Kidney (tissue), 14 donors: ENCODE data around the gene OSCP1. TPM values are rescaled to one million over a fixed set of nuclear protein-coding genes. Genes with fewer than 3 reads are reported as not detected.

Experiments
- DNase-seq, 5 donors: peaks; one replicate each; pipeline ENCODE4 v3.0.0-alpha.2; 2013 to 2020
- FAIRE-seq: peaks from 2 replicates; lab custom pipeline; 2012; peaks lifted over from hg19 to GRCh38; lab: Jason Lieb, UNC
- H3K27ac ChIP-seq, 2 donors: one replicate each; pipeline ENCODE4 v1.7.0; 2013; ENCODE audit warnings: low read depth in 2 of 2, low read length in 2 of 2, inconsistent platforms in 1 of 2
- H3K27me3 ChIP-seq: one replicate; pipeline ENCODE4 v1.7.1; 2013; ENCODE audit warnings: low read length, inconsistent platforms; ENCODE audit not compliant: control insufficient read depth, insufficient read depth
- H3K36me3 ChIP-seq, 3 donors: one replicate each; pipeline versions ENCODE4 v1.7.0 to v1.7.1; 2013; ENCODE audit warnings: low read length in 3 of 3, control low read depth in 1 of 3, inconsistent platforms in 1 of 3; ENCODE audit not compliant: insufficient read depth in 3 of 3, control insufficient read depth in 2 of 3
- H3K4me1 ChIP-seq, 3 donors: one replicate each; pipeline versions ENCODE4 v1.7.0 to v1.7.1; 2013; ENCODE audit warnings: low read length in 3 of 3, inconsistent platforms in 1 of 3, low read depth in 1 of 3; ENCODE audit not compliant: control insufficient read depth in 2 of 3, insufficient read depth in 2 of 3
- H3K4me3 ChIP-seq, 3 donors: one replicate each; pipeline versions ENCODE4 v1.7.0 to v1.8.1; 2013; ENCODE audit warnings: low read length in 3 of 3, control low read depth in 1 of 3, inconsistent platforms in 1 of 3
- H3K9ac ChIP-seq, 3 donors: one replicate each; pipeline versions ENCODE4 v1.7.0 to v1.7.1; 2013; ENCODE audit warnings: low read length in 3 of 3, control low read depth in 1 of 3, inconsistent platforms in 1 of 3
- H3K9me3 ChIP-seq, 3 donors: one replicate each; pipeline versions ENCODE4 v1.7.0 to v1.7.1; 2013; ENCODE audit warnings: low read length in 3 of 3, control low read depth in 1 of 3, inconsistent platforms in 1 of 3; ENCODE audit not compliant: control insufficient read depth in 2 of 3, insufficient read depth in 1 of 3
- intact Hi-C: fragments of 100-400 bp; cut with DNase I; formaldehyde crosslinking; loops from one replicate; pipeline ENCODE4 v1.11.1; 2022
- polyA plus RNA-seq: library from polyadenylated mRNA; stranded (reverse); fragments of 350-450 nt; fragmentation: Illumina TruSeq; extraction: RNeasy Lipid Tissue Mini Kit (QIAGEN cat#74804); gene quantifications from one replicate; pipeline ENCODE4 v1.2.3, GENCODE V29; 2014; ENCODE audit warnings: low read depth, low replicate concordance; ENCODE audit not compliant: insufficient read depth
- total RNA-seq: library from RNA; stranded (reverse); fragmentation: NEBNext Ultra II Directional; extraction: Animal tissue kit (Norgen Biotek cat#: 25700); gene quantifications from one replicate; pipeline ENCODE4 v1.2.1, GENCODE V29; 2021
- TF ChIP-seq, protein P1 (sequence below): IDR thresholded peaks from 3 replicates; pipeline ENCODE4 v1.5.1; 2012; ENCODE audit warnings: mild to moderate bottlenecking, moderate library complexity, borderline replicate concordance; ENCODE audit not compliant: insufficient read depth; ENCODE audit errors: extremely low read depth
- donor health status: control.
- donor health status: control.
- donor health status: control.
- donor health status: control.
- donor health status: control.
- donor health status: DM: yes; HTN: yes; CAD: no.
- donor health status: Normal renal cell carcinoma (clear cell type).

The OSCP1 gene
- total and polyA plus RNA-seq, 2 donors from 2014 or later = 22.0 to 27.8 TPM

DNA sequence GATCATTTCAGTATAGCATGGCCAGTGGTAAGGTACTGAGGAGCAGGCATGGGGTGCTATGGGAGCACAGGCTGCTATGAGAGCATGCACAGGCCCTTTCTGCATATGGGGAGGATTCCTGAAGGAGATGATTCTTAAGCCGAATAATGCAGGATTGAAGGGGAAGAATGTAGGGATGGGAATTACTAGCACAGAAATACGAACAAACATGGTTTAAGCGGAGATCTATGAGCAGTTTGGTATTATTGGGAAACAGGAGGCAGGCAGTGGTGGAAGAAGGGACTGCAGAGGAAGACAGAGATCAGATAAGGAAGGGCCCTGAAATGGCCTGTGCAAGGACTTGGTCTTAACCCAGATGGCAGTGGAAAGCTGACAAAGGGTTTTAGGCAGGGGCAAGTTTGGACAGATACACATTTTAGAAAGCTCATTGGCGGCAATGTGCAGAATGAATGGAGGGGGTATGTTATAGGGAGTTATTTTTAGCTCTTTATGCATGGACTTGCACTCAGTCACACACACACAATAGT lies 1.7 kb downstream of the OSCP1 start:
- TF ChIP-seq, protein P1, sequence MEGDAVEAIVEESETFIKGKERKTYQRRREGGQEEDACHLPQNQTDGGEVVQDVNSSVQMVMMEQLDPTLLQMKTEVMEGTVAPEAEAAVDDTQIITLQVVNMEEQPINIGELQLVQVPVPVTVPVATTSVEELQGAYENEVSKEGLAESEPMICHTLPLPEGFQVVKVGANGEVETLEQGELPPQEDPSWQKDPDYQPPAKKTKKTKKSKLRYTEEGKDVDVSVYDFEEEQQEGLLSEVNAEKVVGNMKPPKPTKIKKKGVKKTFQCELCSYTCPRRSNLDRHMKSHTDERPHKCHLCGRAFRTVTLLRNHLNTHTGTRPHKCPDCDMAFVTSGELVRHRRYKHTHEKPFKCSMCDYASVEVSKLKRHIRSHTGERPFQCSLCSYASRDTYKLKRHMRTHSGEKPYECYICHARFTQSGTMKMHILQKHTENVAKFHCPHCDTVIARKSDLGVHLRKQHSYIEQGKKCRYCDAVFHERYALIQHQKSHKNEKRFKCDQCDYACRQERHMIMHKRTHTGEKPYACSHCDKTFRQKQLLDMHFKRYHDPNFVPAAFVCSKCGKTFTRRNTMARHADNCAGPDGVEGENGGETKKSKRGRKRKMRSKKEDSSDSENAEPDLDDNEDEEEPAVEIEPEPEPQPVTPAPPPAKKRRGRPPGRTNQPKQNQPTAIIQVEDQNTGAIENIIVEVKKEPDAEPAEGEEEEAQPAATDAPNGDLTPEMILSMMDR = no peak
- DNase-seq (no peak), FAIRE-seq (no peak)
- no peak overlapping the region for H3K27ac ChIP-seq
- intact Hi-C loops = no loop called here
- H3K9me3 ChIP-seq = no peaks in the 10 kb centered on the region
- no peak overlapping the region for H3K9ac ChIP-seq
- H3K36me3 ChIP-seq = no peaks in the 10 kb centered on the region
- H3K27me3 ChIP-seq = no peaks in the 10 kb centered on the region
- H3K4me1 ChIP-seq = peaks cover 0 to 2% (median 0%) of the 10 kb centered on the region in 3 donors
- no peak overlapping the region for H3K4me3 ChIP-seq

DNA sequence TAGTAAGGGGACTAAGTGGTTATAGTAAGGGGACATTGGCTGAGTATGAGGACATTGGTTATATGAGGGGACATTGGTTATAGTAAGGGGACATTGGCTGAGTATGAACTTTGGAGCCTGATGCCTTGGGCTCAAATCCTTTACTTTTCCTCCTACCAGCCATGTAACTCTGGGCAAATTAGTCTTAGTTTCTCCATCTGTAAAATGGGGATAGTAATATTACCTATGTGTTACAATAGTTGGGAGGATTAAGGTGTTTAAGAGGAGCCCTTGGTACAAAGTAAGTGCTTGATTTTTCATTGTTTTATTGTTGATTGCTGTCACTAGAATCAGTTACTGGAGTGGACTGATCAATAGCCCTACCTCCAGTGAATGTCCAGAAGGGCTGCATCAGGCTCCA lies 2.8 kb downstream of the OSCP1 start:
- H3K9ac ChIP-seq = no peak overlapping the region
- peaks cover 0 to 2% (median 0%) of the 10 kb centered on the region in 3 donors for H3K4me1 ChIP-seq
- FAIRE-seq (no peak), DNase-seq (no peak)
- intact Hi-C loops = no loop called here
- no peaks in the 10 kb centered on the region for H3K36me3 ChIP-seq
- H3K27me3 ChIP-seq = no peaks in the 10 kb centered on the region
- no peak overlapping the region for H3K4me3 ChIP-seq
- TF ChIP-seq, protein P1 = no peak
- no peaks in the 10 kb centered on the region for H3K9me3 ChIP-seq
- H3K27ac ChIP-seq = no peak overlapping the region

DNA sequence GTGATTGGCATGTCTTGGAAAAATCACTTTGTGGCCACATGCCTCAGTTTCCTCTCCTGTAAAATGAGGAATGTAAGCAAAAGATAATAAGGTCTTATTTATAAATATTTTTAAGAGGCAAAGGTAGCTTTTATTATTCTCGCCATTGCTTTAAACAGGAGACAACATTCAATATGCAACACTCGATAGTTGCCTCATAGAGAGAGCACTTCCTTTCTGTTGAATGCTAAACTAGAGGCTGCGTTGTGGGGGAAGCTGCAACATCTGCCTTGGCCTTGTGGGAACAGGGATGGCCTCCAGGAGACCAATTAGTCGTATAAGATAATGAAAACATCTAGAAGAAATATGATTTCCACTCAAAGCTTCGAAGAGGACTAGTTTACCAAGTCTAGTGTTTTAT lies 3.5 kb downstream of the OSCP1 start:
- H3K27ac ChIP-seq = no peak overlapping the region
- DNase-seq (no peak), FAIRE-seq (no peak)
- no peaks in the 10 kb centered on the region for H3K9me3 ChIP-seq
- no peaks in the 10 kb centered on the region for H3K27me3 ChIP-seq
- TF ChIP-seq, protein P1 = no peak
- H3K4me3 ChIP-seq = no peak overlapping the region
- peaks cover 0 to 2% (median 0%) of the 10 kb centered on the region in 3 donors for H3K4me1 ChIP-seq
- intact Hi-C loops = no loop called here
- H3K36me3 ChIP-seq = no peaks in the 10 kb centered on the region
- H3K9ac ChIP-seq = no peak overlapping the region

DNA sequence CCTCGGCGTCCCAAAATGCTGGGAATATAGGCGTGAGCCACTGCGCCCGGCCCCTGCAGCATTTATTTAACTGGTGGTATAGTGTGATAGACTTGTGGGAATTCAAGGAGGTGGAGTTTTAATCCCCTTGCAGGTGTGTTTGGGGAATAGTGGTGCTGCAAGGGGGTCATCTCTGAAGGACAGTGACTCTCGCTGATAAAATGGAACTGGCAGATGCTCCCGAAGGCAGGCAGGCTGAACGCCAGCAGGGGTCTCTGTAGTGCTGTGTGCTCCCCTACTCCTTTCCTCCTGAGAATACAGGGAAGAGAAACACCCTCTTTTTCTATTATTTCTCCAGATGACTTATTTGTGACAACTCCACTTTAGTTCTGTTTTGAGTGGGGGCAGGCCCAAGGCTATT lies 4.0 kb downstream of the OSCP1 start:
- intact Hi-C loops = no loop called here
- Histone ChIP-seq H3K27me3 (no peaks in the 10 kb centered on the region), H3K9ac (no peak overlapping the region), H3K4me1 (peaks cover 0 to 2% (median 0%) of the 10 kb centered on the region in 3 donors), H3K36me3 (no peaks in the 10 kb centered on the region), H3K4me3 (no peak overlapping the region), H3K27ac (no peak overlapping the region), H3K9me3 (no peaks in the 10 kb centered on the region)
- TF ChIP-seq, protein P1 = no peak
- peak in 4 of 5 donors; percentile 19 to 54 (median 40) for DNase-seq
- FAIRE-seq = no peak
